Prostate gland (tissue), 2 donors: ENCODE results near the gene HMCES.

Experiments
- CTCF ChIP-seq, 4 experiments: fragments of 200-600 bp in 2 of 4; fragments of 450-650 bp in 2 of 4; sonication (generic) in 2 of 4; IDR thresholded peaks; 1 replicate in 3 of 4; 2 replicates in 1 of 4; pipeline ENCODE4 v1.5.1; 2016 to 2019; ENCODE audit warnings: antibody characterized with exemption in 4 of 4, mild to moderate bottlenecking in 2 of 4, moderate library complexity in 2 of 4
- POLR2A ChIP-seq: fragments of 450-650 bp; IDR thresholded peaks from one replicate; pipeline ENCODE4 v1.6.1; 2016; ENCODE audit warnings: antibody characterized with exemption, mild to moderate bottlenecking
- POLR2AphosphoS5 ChIP-seq: sonication (generic); formaldehyde crosslinking; IDR thresholded peaks from one replicate; pipeline ENCODE4 v1.6.1; 2017; ENCODE audit warnings: antibody characterized with exemption

GRCh38 chr3:129259612-129260477 lies 18.8 kb upstream of the HMCES start:
- TF ChIP-seq CTCF (IDR thresholded peaks at IDR 0.05) (no peak), POLR2A (no peak), POLR2AphosphoS5 (no peak)
